HEK293T (cell line): ENCODE results near the gene PRDX3.

Experiments used
- CTCF ChIA-PET: fragments of 350-600 bp; formaldehyde crosslinking; extraction: SDS; loops from one replicate; lab custom pipeline; 2021; ENCODE audit warnings: antibody characterized with exemption, inconsistent platforms; lab: Yijun Ruan, JAX
- POLR2A ChIA-PET: fragments of 350-600 bp; formaldehyde crosslinking; extraction: SDS; loops from one replicate; lab custom pipeline; 2020; ENCODE audit warnings: antibody characterized with exemption, inconsistent platforms; lab: Yijun Ruan, JAX
- DNase-seq: peaks from one replicate; pipeline ENCODE4 v3.0.0; 2012; ENCODE audit warnings: mixed read lengths; ENCODE audit errors: extremely low spot score
- ARNT ChIP-seq: fragments of 450-650 bp; IDR thresholded peaks from 2 replicates; pipeline ENCODE4 v1.6.1; 2017; ENCODE audit warnings: mild to moderate bottlenecking
- BHLHE40 ChIP-seq: fragments of 450-650 bp; IDR thresholded peaks from 2 replicates; pipeline ENCODE4 v1.6.1; 2016; ENCODE audit warnings: mild to moderate bottlenecking, moderate library complexity, borderline replicate concordance
- CTBP1 ChIP-seq: fragments of 450-650 bp; IDR thresholded peaks from 2 replicates; pipeline ENCODE4 v1.6.1; 2016; ENCODE audit warnings: borderline replicate concordance
- ELF4 ChIP-seq: fragments of 450-650 bp; IDR thresholded peaks from 2 replicates; pipeline ENCODE4 v1.6.1; 2017; ENCODE audit warnings: antibody characterized with exemption
- FOXA1 ChIP-seq: fragments of 450-650 bp; IDR thresholded peaks from 2 replicates; pipeline ENCODE4 v1.6.1; 2016; ENCODE audit warnings: mild to moderate bottlenecking
- FOXK2 ChIP-seq: fragments of 450-650 bp; IDR thresholded peaks from 2 replicates; pipeline ENCODE4 v1.6.1; 2016; ENCODE audit warnings: mild to moderate bottlenecking
- FOXM1 ChIP-seq: fragments of 450-650 bp; IDR thresholded peaks from 2 replicates; pipeline ENCODE4 v1.6.1; 2017; ENCODE audit warnings: mild to moderate bottlenecking, borderline replicate concordance
- HDGF ChIP-seq: fragments of 450-650 bp; IDR thresholded peaks from 2 replicates; pipeline ENCODE4 v1.6.1; 2017; ENCODE audit warnings: antibody characterized with exemption, borderline replicate concordance
- L3MBTL2 ChIP-seq: fragments of 450-650 bp; conservative IDR thresholded peaks from 2 replicates; pipeline ENCODE4 v1.6.1; 2016; ENCODE audit warnings: mild to moderate bottlenecking
- LEF1 ChIP-seq: fragments of 450-650 bp; IDR thresholded peaks from 2 replicates; pipeline ENCODE4 v1.6.1; 2017; ENCODE audit warnings: mild to moderate bottlenecking, borderline replicate concordance
- NFRKB ChIP-seq: fragments of 450-650 bp; IDR thresholded peaks from 2 replicates; pipeline ENCODE4 v1.6.1; 2016; ENCODE audit warnings: mild to moderate bottlenecking, moderate library complexity
- PKNOX1 ChIP-seq: fragments of 450-650 bp; IDR thresholded peaks from 2 replicates; pipeline ENCODE4 v1.6.1; 2016
- SP1 ChIP-seq: fragments of 450-650 bp; IDR thresholded peaks from 2 replicates; pipeline ENCODE4 v1.6.1; 2017
- SUZ12 ChIP-seq: fragments of 450-650 bp; IDR thresholded peaks from 2 replicates; pipeline ENCODE4 v1.6.1; 2016; ENCODE audit warnings: mild to moderate bottlenecking
- TARDBP ChIP-seq: fragments of 450-650 bp; IDR thresholded peaks from 2 replicates; pipeline ENCODE4 v1.6.1; 2016
- ZNF384 ChIP-seq: fragments of 450-650 bp; IDR thresholded peaks from 2 replicates; pipeline ENCODE4 v1.6.1; 2016

The PRDX3 gene

DNA sequence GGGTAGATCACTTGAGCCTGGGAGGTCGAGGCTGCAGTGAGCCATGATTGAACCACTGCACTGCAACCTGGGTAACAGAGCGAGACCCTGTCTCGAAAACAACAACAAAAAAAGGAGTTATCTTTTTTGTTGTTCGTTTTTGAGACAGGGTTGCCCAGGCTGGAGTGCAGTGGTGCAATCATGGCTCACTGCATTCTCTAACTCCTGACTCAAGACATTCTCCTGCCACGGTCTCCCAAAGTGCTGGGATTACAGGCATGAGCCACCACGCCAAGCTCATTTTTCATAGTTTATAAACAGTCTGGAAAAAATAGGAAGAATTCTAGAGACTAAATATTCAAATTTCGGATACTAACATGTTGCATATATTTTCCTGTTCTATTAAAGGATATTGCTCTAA lies 42.5 kb downstream of the PRDX3 start:
- ChIA-PET POLR2A (no interaction called here), CTCF (interaction anchor here (0.5 kb wide), 1 partner anchor 12 kb away, joined by 4 read pairs; no protein-coding TSS in a partner anchor)
- DNase-seq: no peak
- TF ChIP-seq TARDBP: no peak
- no peak for TF ChIP-seq SP1
- no peak for TF ChIP-seq NFRKB
- no peak for TF ChIP-seq L3MBTL2
- TF ChIP-seq CTBP1: no peak
- TF ChIP-seq ARNT: no peak
- no peak for TF ChIP-seq FOXK2
- TF ChIP-seq SUZ12: no peak
- TF ChIP-seq LEF1: no peak
- TF ChIP-seq FOXM1: no peak
- no peak for TF ChIP-seq FOXA1
- no peak for TF ChIP-seq ZNF384
- TF ChIP-seq PKNOX1: no peak
- no peak for TF ChIP-seq BHLHE40
- TF ChIP-seq HDGF: no peak
- TF ChIP-seq ELF4: no peak

DNA sequence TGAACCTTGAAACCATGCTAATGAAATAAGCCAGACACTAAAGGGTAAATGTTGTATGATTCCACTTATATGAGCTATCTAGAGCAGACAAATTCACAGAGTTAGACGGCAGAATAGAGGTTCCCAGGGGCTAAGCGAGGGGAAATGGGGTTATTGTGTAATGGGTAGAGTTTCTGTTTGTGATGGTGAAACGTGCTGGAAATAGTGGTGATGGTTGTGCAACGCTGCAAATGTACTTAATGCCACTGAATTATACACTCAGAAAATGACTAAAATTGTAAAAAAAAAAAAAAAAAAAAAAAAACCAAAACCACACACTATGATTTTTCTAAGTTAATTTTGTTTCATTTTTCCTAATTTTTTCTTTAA lies 43.1 kb downstream of the PRDX3 start:
- CTCF ChIA-PET: interaction anchor here (0.5 kb wide), 1 partner anchor 11 kb away, joined by 4 read pairs; no protein-coding TSS in a partner anchor
- DNase-seq: no peak
- TF ChIP-seq FOXK2 (no peak), SP1 (no peak), L3MBTL2 (no peak), ARNT (no peak), NFRKB (no peak), SUZ12 (no peak), BHLHE40 (no peak), TARDBP (no peak), ZNF384 (no peak), HDGF (no peak), LEF1 (no peak), CTBP1 (no peak), PKNOX1 (no peak), FOXA1 (no peak), FOXM1 (no peak), ELF4 (no peak)
- POLR2A ChIA-PET: no interaction called here

DNA sequence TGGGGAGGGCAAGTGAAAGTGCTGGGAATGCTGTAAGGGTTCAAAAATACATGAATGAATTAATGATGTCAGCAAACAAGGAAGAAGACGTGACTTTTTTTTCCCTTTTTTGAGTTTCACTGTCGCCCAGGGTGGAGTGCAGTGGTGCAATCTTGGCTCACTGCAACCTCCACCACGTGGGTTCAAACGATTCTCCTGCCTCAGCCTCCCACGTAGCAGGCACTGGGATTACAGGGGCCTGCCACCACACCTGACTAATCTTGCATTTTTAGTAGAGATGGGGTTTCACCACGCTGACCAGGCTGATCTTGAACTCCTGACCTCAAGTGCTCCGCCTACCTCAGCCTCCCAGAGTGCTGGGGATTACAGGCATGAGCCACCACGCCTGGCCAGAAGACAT lies 44.7 kb downstream of the PRDX3 start:
- POLR2A ChIA-PET: no interaction called here
- no peak for DNase-seq
- TF ChIP-seq FOXA1 (no peak), PKNOX1 (no peak), SUZ12 (no peak), FOXM1 (no peak), SP1 (no peak), HDGF (no peak), L3MBTL2 (no peak)
- CTCF ChIA-PET: no interaction called here

- TF ChIP-seq NFRKB: no peak
- TF ChIP-seq FOXM1: no peak
- TF ChIP-seq L3MBTL2: no peak
- TF ChIP-seq LEF1: no peak
- TF ChIP-seq CTBP1: no peak
- TF ChIP-seq BHLHE40: no peak
- no peak for TF ChIP-seq HDGF
- no peak for TF ChIP-seq ZNF384
- TF ChIP-seq TARDBP: no peak
- TF ChIP-seq FOXA1: no peak
- no peak for TF ChIP-seq SP1
- TF ChIP-seq ARNT: no peak
- POLR2A ChIA-PET: no interaction called here
- CTCF ChIA-PET: interaction anchor here (0.6 kb wide), 3 partner anchors 24 to 69 kb away, joined by 3 read pairs; no protein-coding TSS in a partner anchor
- DNase-seq: no peak
Observed at GRCh38 chr10:119132521-119133345, 45.9 kb downstream of the PRDX3 start.

DNA sequence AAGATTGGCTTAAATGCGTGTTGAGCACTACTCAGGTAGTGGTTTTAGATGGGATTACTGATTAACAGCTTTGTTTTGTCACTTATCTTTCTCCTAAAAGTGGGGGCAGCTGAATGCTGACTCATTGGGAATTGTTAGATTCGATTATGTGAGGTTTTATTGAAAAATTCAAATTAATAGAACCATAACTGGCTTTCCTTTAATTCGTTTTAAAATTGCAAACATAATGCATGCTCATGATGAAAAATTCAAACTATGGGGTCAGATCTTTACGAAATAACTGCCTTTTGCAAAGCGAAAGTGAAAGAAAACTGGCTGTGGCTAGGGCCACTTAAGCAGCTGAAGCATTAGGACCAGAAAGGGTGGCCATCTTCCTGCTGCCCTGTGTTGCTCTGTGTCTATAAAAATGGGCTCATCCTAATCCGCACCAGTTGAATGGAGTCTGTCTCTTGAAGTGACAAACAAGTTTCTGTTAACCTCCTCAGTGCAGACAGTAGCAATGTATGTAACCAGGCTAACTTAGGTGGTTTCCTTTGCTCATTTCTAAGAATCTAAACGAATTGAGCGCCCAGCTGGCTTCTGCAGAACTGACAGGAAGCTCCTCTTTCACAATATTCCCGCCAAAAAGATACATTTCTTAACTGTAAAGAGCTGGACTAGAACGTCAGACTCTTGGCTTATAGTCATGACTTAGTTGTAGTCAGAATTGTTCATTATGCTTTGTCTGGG lies 46.9 kb downstream of the PRDX3 start:
- no peak for TF ChIP-seq TARDBP
- no peak for TF ChIP-seq PKNOX1
- no peak for TF ChIP-seq ZNF384
- no peak for TF ChIP-seq HDGF
- TF ChIP-seq FOXM1: no peak
- TF ChIP-seq ELF4: no peak
- TF ChIP-seq L3MBTL2: no peak
- ChIA-PET POLR2A (no interaction called here), CTCF (interaction anchor here (0.5 to 0.6 kb wide), 2 partner anchors 19 to 25 kb away, joined by 3 read pairs; no protein-coding TSS in a partner anchor)
- DNase-seq: no peak
